ENCODE measurements around the gene CHTF18. TPM values are rescaled to one million over a fixed set of nuclear protein-coding genes. Genes with fewer than 3 reads are reported as not detected.

The CHTF18 gene
- 5.9 and 18.2 TPM in 2 replicates for total RNA-seq

GRCh38 chr16:788399-789126 is at the start of gene CHTF18:
CHTF18 (plus strand) TSS chr16:788620; CDS start chr16:788685, 65 bp downstream.

GRCh38 chr16:740764-741505 is 47.5 kb upstream of the CHTF18 start, which contains the start of gene CIAO3:
CIAO3 (minus strand) TSS chr16:740997; CDS start chr16:740985, 12 bp downstream.

GRCh38 chr16:760545-761343 is 27.7 kb upstream of the CHTF18 start, which contains the start of gene MSLN:
MSLN (plus strand) TSS chr16:760734; CDS start chr16:762681, 1,947 bp downstream.

GRCh38 chr16:787978-788398 is 432 bp upstream of the CHTF18 start, which contains the start of gene RPUSD1:
RPUSD1 (minus strand) TSS chr16:788381; CDS start chr16:787737, 644 bp downstream.

GRCh38 chr16:799948-800833 is 11.8 kb downstream of the CHTF18 start, which contains the start of gene GNG13:
GNG13 (minus strand) TSS chr16:800734; CDS start chr16:799077, 1,657 bp downstream.

Other genes starting within 250 kb of the CHTF18 start
- gene PRR35, start 228.2 kb upstream of the CHTF18 start, total RNA-seq, result not detected in 2 replicates
- 2.2 and 13.1 TPM in 2 replicates for gene NHLRC4, start 221.6 kb upstream of the CHTF18 start, total RNA-seq
- 38.7 and 40.2 TPM in 2 replicates for gene PIGQ, start 218.7 kb upstream of the CHTF18 start, total RNA-seq
- 14.5 and 15.1 TPM in 2 replicates for gene RAB40C, start 198.6 kb upstream of the CHTF18 start, total RNA-seq
- 0.13 and 2.6 TPM in 2 replicates for gene WFIKKN1, start 157.6 kb upstream of the CHTF18 start, total RNA-seq
- 169 and 173 TPM in 2 replicates for gene METTL26, start 152.3 kb upstream of the CHTF18 start, total RNA-seq
- gene MCRIP2, start 146.8 kb upstream of the CHTF18 start, total RNA-seq, result 10.8 and 20.2 TPM in 2 replicates
- 7.1 and 19.2 TPM in 2 replicates for gene WDR90, start 139.3 kb upstream of the CHTF18 start, total RNA-seq
- gene RHOT2, start 120.5 kb upstream of the CHTF18 start, total RNA-seq, result 41.0 and 52.7 TPM in 2 replicates
- gene RHBDL1, start 112.9 kb upstream of the CHTF18 start, total RNA-seq, result 0.78 and 2.1 TPM in 2 replicates
- gene STUB1, start 108.2 kb upstream of the CHTF18 start, total RNA-seq, result 93.3 and 150 TPM in 2 replicates
- gene JMJD8, start 104.3 kb upstream of the CHTF18 start, total RNA-seq, result 65.6 and 101 TPM in 2 replicates
- gene WDR24, start 98.2 kb upstream of the CHTF18 start, total RNA-seq, result 9.4 and 21.4 TPM in 2 replicates
- gene FBXL16, start 82.8 kb upstream of the CHTF18 start, total RNA-seq, result 0.08 and 0.91 TPM in 2 replicates
- gene METRN, start 73.5 kb upstream of the CHTF18 start, total RNA-seq, result 34.3 and 76.0 TPM in 2 replicates
- gene ANTKMT, start 67.5 kb upstream of the CHTF18 start, total RNA-seq, result 41.8 TPM in 2 replicates
- gene CCDC78, start 62.2 kb upstream of the CHTF18 start, total RNA-seq, result 4.8 TPM in 1 of 2 replicates, not detected in the other
- gene HAGHL, start 61.5 kb upstream of the CHTF18 start, total RNA-seq, result 10.6 and 14.7 TPM in 2 replicates
- gene CIAO3, start 47.6 kb upstream of the CHTF18 start, total RNA-seq, result 24.6 and 26.3 TPM in 2 replicates
- 0.13 TPM in 1 of 2 replicates, not detected in the other for gene MSLN, start 27.9 kb upstream of the CHTF18 start, total RNA-seq
- gene RPUSD1, start 239 bp upstream of the CHTF18 start, total RNA-seq, result 26.4 and 30.3 TPM in 2 replicates
- gene GNG13, start 12.1 kb downstream of the CHTF18 start, total RNA-seq, result not detected in 2 replicates
- gene LMF1, start 182.4 kb downstream of the CHTF18 start, total RNA-seq, result 11.8 and 14.8 TPM in 2 replicates
- gene SOX8, start 193.2 kb downstream of the CHTF18 start, total RNA-seq, result 0.13 and 0.88 TPM in 2 replicates